Daoy (cell line): ENCODE measurements around the gene MINDY4. TPM values are rescaled to one million over a fixed set of nuclear protein-coding genes. Genes with fewer than 3 reads are reported as not detected.

Experiments used
- DNase-seq: peaks from one replicate; pipeline ENCODE4 v3.0.0-alpha.2; 2015; ENCODE audit warnings: low read depth
- total RNA-seq: library from RNA; depleted of rRNA; stranded (reverse); fragments of >200 nt; shearing (Covaris generic); gene quantifications from 2 replicates; pipeline ENCODE4 v1.2.3, GENCODE V29; 2014

Gene MINDY4
- total RNA-seq, 1 experiment from 2014 or later: 12.1 TPM

- DNase-seq: no peak
Observed at GRCh38 chr7:30835396-30835915, 64.2 kb downstream of the MINDY4 start.

GRCh38 chr7:30836991-30837390, 65.8 kb downstream of the MINDY4 start:
- DNase-seq: no peak

- no peak for DNase-seq
Observed at GRCh38 chr7:30837581-30837980, 66.4 kb downstream of the MINDY4 start.

GRCh38 chr7:30838008-30838407, 66.8 kb downstream of the MINDY4 start:
- no peak for DNase-seq

- no peak for DNase-seq
Observed at GRCh38 chr7:30840141-30841024, 69.2 kb downstream of the MINDY4 start.

GRCh38 chr7:30841025-30841735, 70.0 kb downstream of the MINDY4 start:
- DNase-seq: no peak

- no peak for DNase-seq
Observed at GRCh38 chr7:30841801-30842541, 70.8 kb downstream of the MINDY4 start.

GRCh38 chr7:30842542-30843451, 71.6 kb downstream of the MINDY4 start:
- no peak for DNase-seq

- DNase-seq: no peak
Observed at GRCh38 chr7:30843741-30844482, 72.7 kb downstream of the MINDY4 start.

- no peak for DNase-seq
Observed at GRCh38 chr7:30844483-30844874, 73.3 kb downstream of the MINDY4 start.

GRCh38 chr7:30844916-30845315, 73.7 kb downstream of the MINDY4 start:
- no peak for DNase-seq

- DNase-seq: peak; percentile 34
Observed at GRCh38 chr7:30845426-30846135, 74.4 kb downstream of the MINDY4 start.

GRCh38 chr7:30846378-30846777, 75.2 kb downstream of the MINDY4 start:
- DNase-seq: no peak

- DNase-seq: no peak
Observed at GRCh38 chr7:30848121-30848855, 77.1 kb downstream of the MINDY4 start.

- DNase-seq: no peak
Observed at GRCh38 chr7:30849565-30849964, 78.3 kb downstream of the MINDY4 start.

GRCh38 chr7:30850426-30850825, 79.2 kb downstream of the MINDY4 start:
- DNase-seq: no peak

GRCh38 chr7:30851651-30852307, 80.6 kb downstream of the MINDY4 start:
- no peak for DNase-seq

- no peak for DNase-seq
Observed at GRCh38 chr7:30852308-30852684, 81.1 kb downstream of the MINDY4 start.
